ENCODE data around the gene FANCC.

Gene FANCC

GRCh38 chr9:95343725-95344287 lies 26.3 kb upstream of the FANCC start:
- ChIA-PET CTCF (interaction anchor here (0.6 kb wide), 1 partner anchor 36 kb away, joined by 3 read pairs; no protein-coding TSS in a partner anchor), POLR2A (ENCODE audit: low non-redundant PET) (no interaction called here)
- TF ChIP-seq CTCF (conservative IDR thresholded peaks at IDR 0.05; ENCODE audit: low read depth), result no peak
- DNase-seq (ENCODE audit: low spot score), result no peak
- no peak overlapping the region for H3K27ac ChIP-seq

GRCh38 chr9:95342571-95342970 lies 25.1 kb upstream of the FANCC start:
- DNase-seq (ENCODE audit: low spot score), result no peak
- ChIA-PET CTCF (interaction anchor here (0.6 kb wide), 1 partner anchor 718 kb away, joined by 3 read pairs; no protein-coding TSS in a partner anchor), POLR2A (ENCODE audit: low non-redundant PET) (no interaction called here)
- no peak overlapping the region for H3K27ac ChIP-seq
- TF ChIP-seq CTCF (conservative IDR thresholded peaks at IDR 0.05; ENCODE audit: low read depth), result no peak

GRCh38 chr9:95341293-95341962 lies 23.9 kb upstream of the FANCC start:
- TF ChIP-seq CTCF (conservative IDR thresholded peaks at IDR 0.05; ENCODE audit: low read depth), result no peak
- CTCF ChIA-PET, result interaction anchor here (0.6 to 0.9 kb wide), 3 partner anchors 21 to 123 kb away, joined by 3 to 4 read pairs (median 3); no protein-coding TSS in a partner anchor
- DNase-seq (ENCODE audit: low spot score), result no peak

GRCh38 chr9:95338243-95338642 lies 20.7 kb upstream of the FANCC start:
- ChIA-PET CTCF (no interaction called here), POLR2A (ENCODE audit: low non-redundant PET) (no interaction called here)
- no peak overlapping the region for H3K27ac ChIP-seq
- TF ChIP-seq CTCF (conservative IDR thresholded peaks at IDR 0.05; ENCODE audit: low read depth), result no peak
- no peak for DNase-seq (ENCODE audit: low spot score)

More at GRCh38 chr9:95341293-95341962, 23.9 kb upstream of the FANCC start:
- H3K27ac ChIP-seq, result no peak overlapping the region
- POLR2A ChIA-PET (ENCODE audit: low non-redundant PET), result no interaction called here

- TF ChIP-seq CTCF (conservative IDR thresholded peaks at IDR 0.05; ENCODE audit: low read depth), result peak; percentile 39
- CTCF ChIA-PET, result interaction anchor here (0.8 to 1.0 kb wide), 4 partner anchors 12 to 71 kb away, joined by 3 to 5 read pairs (median 4); no protein-coding TSS in a partner anchor
- POLR2A ChIA-PET (ENCODE audit: low non-redundant PET), result no interaction called here
- no peak overlapping the region for H3K27ac ChIP-seq
- DNase-seq (ENCODE audit: low spot score), result no peak
Measured at GRCh38 chr9:95336281-95336680, 18.8 kb upstream of the FANCC start.

- no peak overlapping the region for H3K27ac ChIP-seq
- TF ChIP-seq CTCF (conservative IDR thresholded peaks at IDR 0.05; ENCODE audit: low read depth), result no peak
- ChIA-PET POLR2A (ENCODE audit: low non-redundant PET) (no interaction called here), CTCF (interaction anchor here (0.7 kb wide), 1 partner anchor 424 kb away, joined by 3 read pairs; no protein-coding TSS in a partner anchor)
- DNase-seq (ENCODE audit: low spot score), result no peak
Measured at GRCh38 chr9:95333426-95333825, 15.9 kb upstream of the FANCC start.

All from RWPE1 (cell line).